GM21737 (cell line): ENCODE data around the gene GRID2.

Source experiments
- ATAC-seq: cut with Tn5 transposase; IDR thresholded peaks from one replicate; pipeline ENCODE4 v1.9.1; 2021; ENCODE audit warnings: mild to moderate bottlenecking, moderate library complexity; ENCODE audit not compliant: unreplicated experiment

Gene GRID2

GRCh38 chr4:92885632-92886031 is 581.9 kb downstream of the GRID2 start:
- ATAC-seq = no peak

GRCh38 chr4:92952426-92952825 is 648.7 kb downstream of the GRID2 start:
- ATAC-seq = no peak

GRCh38 chr4:92952897-92953296 is 649.1 kb downstream of the GRID2 start:
- ATAC-seq = no peak

- no peak for ATAC-seq
Measured at GRCh38 chr4:92953462-92953861, 649.7 kb downstream of the GRID2 start.

GRCh38 chr4:92961881-92962280 is 658.1 kb downstream of the GRID2 start:
- ATAC-seq = no peak

- ATAC-seq = no peak
Measured at GRCh38 chr4:92962831-92963230, 659.1 kb downstream of the GRID2 start.

GRCh38 chr4:92968556-92968955 is 664.8 kb downstream of the GRID2 start:
- ATAC-seq = no peak

GRCh38 chr4:92968996-92969395 is 665.2 kb downstream of the GRID2 start:
- ATAC-seq = no peak

- no peak for ATAC-seq
Measured at GRCh38 chr4:92969650-92970379, 666.0 kb downstream of the GRID2 start.

GRCh38 chr4:92970996-92971395 is 667.2 kb downstream of the GRID2 start:
- no peak for ATAC-seq

GRCh38 chr4:92988301-92988700 is 684.5 kb downstream of the GRID2 start:
- ATAC-seq = no peak

- no peak for ATAC-seq
Measured at GRCh38 chr4:92992758-92993157, 689.0 kb downstream of the GRID2 start.

GRCh38 chr4:92994727-92995126 is 691.0 kb downstream of the GRID2 start:
- ATAC-seq = no peak

- no peak for ATAC-seq
Measured at GRCh38 chr4:92996533-92996932, 692.8 kb downstream of the GRID2 start.

- ATAC-seq = no peak
Measured at GRCh38 chr4:93000910-93001309, 697.1 kb downstream of the GRID2 start.

GRCh38 chr4:93002240-93002639 is 698.5 kb downstream of the GRID2 start:
- ATAC-seq = no peak

- ATAC-seq = no peak
Measured at GRCh38 chr4:93016350-93016749, 712.6 kb downstream of the GRID2 start.

GRCh38 chr4:93018243-93018642 is 714.5 kb downstream of the GRID2 start:
- no peak for ATAC-seq

GRCh38 chr4:93018806-93019205 is 715.0 kb downstream of the GRID2 start:
- no peak for ATAC-seq

GRCh38 chr4:93029769-93030168 is 726.0 kb downstream of the GRID2 start:
- no peak for ATAC-seq

GRCh38 chr4:93030670-93031069 is 726.9 kb downstream of the GRID2 start:
- no peak for ATAC-seq

- ATAC-seq = no peak
Measured at GRCh38 chr4:93031431-93032098, 727.8 kb downstream of the GRID2 start.

GRCh38 chr4:93042746-93043145 is 739.0 kb downstream of the GRID2 start:
- no peak for ATAC-seq
